AG04449 (cell line): ENCODE data around the gene CCND1.

Experiments used
- CTCF ChIA-PET: fragments of 350-600 bp; formaldehyde crosslinking; extraction: SDS; loops from one replicate; lab custom pipeline; 2021; ENCODE audit warnings: antibody characterized with exemption; lab: Yijun Ruan, JAX
- POLR2A ChIA-PET: fragments of 400-600, 350-600 bp; formaldehyde crosslinking; extraction: SDS; loops from one replicate; lab custom pipeline; 2020; ENCODE audit warnings: antibody characterized with exemption, inconsistent platforms; lab: Yijun Ruan, JAX
- DNase-seq: peaks from one replicate; pipeline ENCODE4 v3.0.0-alpha.2; 2010; ENCODE audit warnings: low read depth, low spot score
- H3K4me3 ChIP-seq: 2 replicates; pipeline ENCODE4 v1.5.1; 2011; ENCODE audit warnings: low read depth, mild to moderate bottlenecking, control low read depth, low read length
- CTCF ChIP-seq: IDR thresholded peaks from one replicate; pipeline ENCODE4 v1.5.1; 2011; ENCODE audit warnings: mild to moderate bottlenecking, moderate library complexity, low read length, control low read depth, inconsistent platforms; ENCODE audit not compliant: insufficient read depth; ENCODE audit errors: missing control alignments

CCND1 gene

GRCh38 chr11:69664901-69665300, 23.9 kb downstream of the CCND1 start:
- DNase-seq, result no peak
- no peak for TF ChIP-seq CTCF
- ChIA-PET CTCF (interaction anchor here (1.0 to 1.5 kb wide), 3 partner anchors 11 to 563 kb away, joined by 3 to 4 read pairs (median 3); no protein-coding TSS in a partner anchor), POLR2A (no interaction called here)
- no peak overlapping the region for H3K4me3 ChIP-seq

- DNase-seq, result no peak
- no peak overlapping the region for H3K4me3 ChIP-seq
- CTCF ChIA-PET, result interaction anchor here (1.0 to 1.3 kb wide), 4 partner anchors 10 to 565 kb away, joined by 3 to 4 read pairs (median 3); no protein-coding TSS in a partner anchor
- POLR2A ChIA-PET, result no interaction called here
- no peak for TF ChIP-seq CTCF
These were observed 24.7 kb downstream of the CCND1 start for GRCh38 chr11:69665669-69666068.

DNA sequence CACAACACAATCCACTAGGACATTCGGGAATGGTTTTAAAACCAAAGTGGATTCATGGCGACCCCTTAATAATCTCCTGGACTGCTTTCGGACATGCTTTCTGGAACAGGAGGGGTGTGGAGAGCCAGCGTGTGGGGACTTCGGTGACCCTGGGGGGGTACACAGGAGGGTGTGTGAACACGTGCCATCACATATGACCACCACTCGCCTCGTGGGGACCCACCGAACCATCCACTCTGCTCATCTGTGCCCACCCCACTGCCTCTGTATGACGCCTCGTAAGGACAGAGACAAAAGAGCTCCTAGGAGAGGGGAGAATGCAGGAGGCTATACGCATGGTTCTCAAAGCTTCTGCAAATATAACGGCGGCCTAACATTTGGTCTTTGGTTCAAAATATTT, 25.3 kb downstream of the CCND1 start:
- no peak for DNase-seq
- no peak overlapping the region for H3K4me3 ChIP-seq
- ChIA-PET POLR2A (no interaction called here), CTCF (interaction anchor here (1.0 to 1.3 kb wide), 5 partner anchors 10 to 566 kb away, joined by 3 to 4 read pairs (median 3); no protein-coding TSS in a partner anchor)
- no peak for TF ChIP-seq CTCF

DNA sequence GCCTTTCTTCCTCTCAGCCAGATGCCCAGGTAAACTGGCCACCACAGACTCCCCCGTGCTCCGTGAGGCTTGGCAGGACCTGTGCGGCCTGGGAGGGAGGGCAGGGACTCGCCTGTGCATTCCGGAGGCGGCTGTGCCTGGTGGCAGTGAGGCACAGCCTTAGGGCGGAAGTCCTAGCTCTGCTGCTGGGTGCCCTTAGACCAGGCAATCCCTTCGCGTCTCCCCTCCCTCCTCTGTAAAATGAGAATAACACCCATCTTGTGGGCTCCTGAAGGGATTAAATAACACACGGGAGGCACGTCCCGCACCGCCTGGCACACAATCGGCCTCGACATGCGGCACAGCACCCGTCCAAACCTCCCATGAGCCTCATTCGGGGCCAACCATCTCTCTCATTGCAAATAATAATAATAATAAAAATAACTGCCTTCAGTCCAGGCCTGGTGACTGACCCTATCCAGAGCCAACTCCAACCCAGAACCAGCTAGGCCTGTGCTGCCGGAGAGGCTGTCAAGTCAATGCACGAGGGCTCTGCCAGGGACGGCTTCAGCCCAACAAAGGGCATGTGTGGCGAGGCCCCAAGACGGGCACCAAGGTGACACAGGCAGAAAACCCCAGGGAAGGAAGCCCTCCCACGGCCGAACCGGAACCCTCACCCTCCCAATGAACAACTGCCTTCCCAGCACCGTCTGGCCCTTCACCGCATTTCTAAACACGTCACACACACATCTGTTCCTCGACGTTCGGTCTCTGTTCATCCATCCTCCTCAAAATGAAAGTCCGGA, 26.0 kb downstream of the CCND1 start:
- CTCF ChIA-PET, result interaction anchor here (1.1 to 5.6 kb wide), 5 partner anchors 8 to 567 kb away, joined by 3 to 188 read pairs (median 4); no protein-coding TSS in a partner anchor
- no peak for DNase-seq
- no peak overlapping the region for H3K4me3 ChIP-seq
- TF ChIP-seq CTCF, result no peak
- POLR2A ChIA-PET, result no interaction called here

DNA sequence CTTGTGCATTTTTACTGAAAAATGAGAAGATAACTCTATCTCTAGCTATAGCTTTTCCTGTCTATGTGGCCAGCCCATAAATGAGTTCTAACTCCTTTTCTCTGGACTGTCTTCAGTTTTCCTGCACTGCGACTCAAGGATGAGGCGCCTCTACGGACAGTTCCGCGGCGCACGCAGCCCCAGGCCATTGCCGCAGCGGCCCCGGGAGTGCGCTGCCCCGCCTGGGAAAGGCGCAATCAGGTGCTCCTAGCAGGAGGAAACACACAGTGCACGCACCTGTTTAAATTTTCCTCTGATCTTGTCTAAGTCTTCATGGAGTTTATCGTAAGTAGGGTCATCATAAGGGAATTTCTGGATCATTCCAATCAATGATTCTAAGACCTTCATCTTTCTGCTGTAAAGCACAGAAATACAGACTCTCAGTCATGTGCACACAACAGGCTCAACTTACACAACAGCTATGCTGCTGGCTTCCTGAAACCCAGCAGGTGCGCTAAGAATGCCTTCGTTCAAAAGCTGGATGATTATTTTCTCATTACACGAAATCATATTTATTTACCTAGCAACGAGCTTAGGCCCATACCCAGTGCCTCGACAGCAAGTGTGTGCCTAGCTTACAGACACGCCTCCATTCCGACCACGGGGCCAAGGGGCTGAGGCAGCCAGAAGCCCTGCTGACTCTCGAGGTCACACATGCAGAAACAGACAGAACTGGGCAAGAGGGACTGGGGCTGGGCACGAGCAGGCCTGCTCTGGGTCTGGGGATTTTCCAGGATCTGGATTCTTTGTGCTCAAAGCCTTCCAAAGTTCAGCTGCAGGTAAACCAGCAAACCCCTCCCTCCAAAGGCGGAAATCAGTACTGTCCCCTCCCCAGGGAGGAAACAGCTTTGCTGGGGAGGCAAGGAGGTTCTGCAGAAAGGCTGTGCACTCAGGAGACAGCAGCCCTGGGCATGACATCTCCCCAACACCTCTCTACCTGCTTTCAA, 27.0 kb downstream of the CCND1 start:
- no peak for TF ChIP-seq CTCF
- no peak overlapping the region for H3K4me3 ChIP-seq
- ChIA-PET POLR2A (no interaction called here), CTCF (interaction anchor here (0.9 to 5.6 kb wide), 6 partner anchors 9 to 564 kb away, joined by 3 to 188 read pairs (median 27); partner anchors contain the start of gene MYEOV)
- no peak for DNase-seq
